ENCODE measurements around the gene C1orf159. TPM values are rescaled to one million over a fixed set of nuclear protein-coding genes. Genes with fewer than 3 reads are reported as not detected.

The C1orf159 gene
- 28.4 to 32.8 TPM (median 31.8 TPM) in 3 replicates for total RNA-seq

DNA sequence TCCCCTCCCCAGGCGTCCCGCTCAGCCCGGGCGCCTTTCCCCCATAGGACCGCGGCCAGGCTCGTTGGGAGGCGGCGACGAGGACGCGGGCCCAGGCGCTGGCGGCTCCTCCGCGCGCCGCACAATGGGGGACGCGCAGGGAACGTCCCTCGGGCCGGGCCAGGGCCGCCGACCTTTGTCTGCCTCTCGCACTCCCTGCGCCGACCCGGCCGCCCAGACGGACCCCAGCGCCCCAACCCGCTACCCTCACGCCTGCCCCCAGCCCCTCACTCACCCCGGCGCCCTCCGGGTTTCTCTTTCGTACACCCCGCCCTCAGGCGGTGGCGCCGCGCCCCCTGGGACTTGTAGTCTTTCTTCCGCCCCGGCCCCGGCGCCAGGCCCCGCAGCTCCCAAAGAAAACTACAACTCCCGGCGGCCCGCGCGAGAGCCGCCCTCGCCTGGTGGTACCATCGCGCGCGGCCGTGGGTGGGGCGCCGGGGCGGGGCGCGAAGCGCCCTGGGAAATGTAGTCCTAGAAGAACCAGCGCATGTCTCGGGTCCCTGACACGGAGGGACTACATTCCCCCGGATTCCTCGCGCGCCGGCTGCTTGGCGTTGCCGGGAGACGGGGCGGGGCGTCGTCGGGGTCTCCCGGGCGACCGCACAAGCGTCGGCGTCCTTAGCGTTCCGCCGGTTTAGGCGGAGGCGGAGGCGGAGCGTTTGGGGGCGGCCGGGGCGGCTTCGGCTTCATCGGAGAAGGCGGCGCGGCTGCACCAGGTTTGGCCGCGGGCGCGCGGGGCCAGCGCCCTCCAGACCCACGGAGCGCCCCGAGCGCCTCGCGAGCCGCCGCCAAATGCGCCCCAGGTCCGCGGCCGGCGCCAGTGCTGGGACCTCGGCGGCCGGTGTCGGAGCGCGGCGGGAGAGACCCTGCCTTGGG lies at the start of gene C1orf159:
TSS of gene C1orf159 (minus strand) at position 304 of the 915 bp plus-strand sequence. CDS start 24,546 bp downstream, outside the sequence.
- DNase-seq (ENCODE audit: low spot score in 2 of 2, unreplicated experiment in 2 of 2) = peak; percentile 99
- H3K9me3 Mint-ChIP-seq = peaks cover 5% of the 10 kb centered on the region
- H3K4me3 Mint-ChIP-seq = peak within 1 kb of the TSS; percentile 78
- peaks cover 36% of the 10 kb centered on the region for H3K27me3 Mint-ChIP-seq (ENCODE audit: low read depth)
- peaks cover 16% of the 10 kb centered on the region for H3K36me3 Mint-ChIP-seq
- peak within 1 kb of the TSS; percentile 96 for H3K27ac Mint-ChIP-seq
- peaks cover 9% of the 10 kb centered on the region for H3K4me1 Mint-ChIP-seq
- TF ChIP-seq, protein P1, sequence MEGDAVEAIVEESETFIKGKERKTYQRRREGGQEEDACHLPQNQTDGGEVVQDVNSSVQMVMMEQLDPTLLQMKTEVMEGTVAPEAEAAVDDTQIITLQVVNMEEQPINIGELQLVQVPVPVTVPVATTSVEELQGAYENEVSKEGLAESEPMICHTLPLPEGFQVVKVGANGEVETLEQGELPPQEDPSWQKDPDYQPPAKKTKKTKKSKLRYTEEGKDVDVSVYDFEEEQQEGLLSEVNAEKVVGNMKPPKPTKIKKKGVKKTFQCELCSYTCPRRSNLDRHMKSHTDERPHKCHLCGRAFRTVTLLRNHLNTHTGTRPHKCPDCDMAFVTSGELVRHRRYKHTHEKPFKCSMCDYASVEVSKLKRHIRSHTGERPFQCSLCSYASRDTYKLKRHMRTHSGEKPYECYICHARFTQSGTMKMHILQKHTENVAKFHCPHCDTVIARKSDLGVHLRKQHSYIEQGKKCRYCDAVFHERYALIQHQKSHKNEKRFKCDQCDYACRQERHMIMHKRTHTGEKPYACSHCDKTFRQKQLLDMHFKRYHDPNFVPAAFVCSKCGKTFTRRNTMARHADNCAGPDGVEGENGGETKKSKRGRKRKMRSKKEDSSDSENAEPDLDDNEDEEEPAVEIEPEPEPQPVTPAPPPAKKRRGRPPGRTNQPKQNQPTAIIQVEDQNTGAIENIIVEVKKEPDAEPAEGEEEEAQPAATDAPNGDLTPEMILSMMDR (IDR thresholded peaks at IDR 0.05; ENCODE audit: unreplicated experiment) = no peak

DNA sequence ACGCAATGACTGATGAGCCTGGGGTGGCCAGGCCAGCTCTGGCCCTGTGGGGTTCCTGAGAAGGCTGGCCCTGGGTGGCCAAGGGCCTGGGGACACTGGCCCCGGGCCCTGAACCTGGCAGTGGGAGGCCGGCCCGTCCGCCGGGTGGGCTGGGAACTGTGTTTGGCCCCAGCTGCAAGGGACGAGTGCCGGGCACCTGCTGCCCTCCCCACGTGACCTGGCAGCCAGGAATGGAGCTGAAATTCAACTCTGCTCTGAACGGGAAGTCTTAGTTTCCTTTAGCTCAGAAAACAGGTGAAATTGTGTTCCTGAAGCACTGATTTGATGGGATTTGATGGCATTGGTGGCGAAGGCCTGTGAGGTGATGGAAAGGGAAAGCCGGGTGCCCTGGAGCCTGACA lies 49.6 kb upstream of the C1orf159 start:
- H3K9me3 Mint-ChIP-seq = no peaks in the 10 kb centered on the region
- H3K36me3 Mint-ChIP-seq = no peaks in the 10 kb centered on the region
- no peak for DNase-seq (ENCODE audit: low spot score in 2 of 2, unreplicated experiment in 2 of 2)
- H3K27ac Mint-ChIP-seq = no peak overlapping the region
- H3K27me3 Mint-ChIP-seq (ENCODE audit: low read depth) = peaks cover 5% of the 10 kb centered on the region
- TF ChIP-seq, protein P1 (IDR thresholded peaks at IDR 0.05; ENCODE audit: unreplicated experiment) = no peak
- peaks cover 20% of the 10 kb centered on the region for H3K4me1 Mint-ChIP-seq
- H3K4me3 Mint-ChIP-seq = peak overlapping the region; percentile 6

DNA sequence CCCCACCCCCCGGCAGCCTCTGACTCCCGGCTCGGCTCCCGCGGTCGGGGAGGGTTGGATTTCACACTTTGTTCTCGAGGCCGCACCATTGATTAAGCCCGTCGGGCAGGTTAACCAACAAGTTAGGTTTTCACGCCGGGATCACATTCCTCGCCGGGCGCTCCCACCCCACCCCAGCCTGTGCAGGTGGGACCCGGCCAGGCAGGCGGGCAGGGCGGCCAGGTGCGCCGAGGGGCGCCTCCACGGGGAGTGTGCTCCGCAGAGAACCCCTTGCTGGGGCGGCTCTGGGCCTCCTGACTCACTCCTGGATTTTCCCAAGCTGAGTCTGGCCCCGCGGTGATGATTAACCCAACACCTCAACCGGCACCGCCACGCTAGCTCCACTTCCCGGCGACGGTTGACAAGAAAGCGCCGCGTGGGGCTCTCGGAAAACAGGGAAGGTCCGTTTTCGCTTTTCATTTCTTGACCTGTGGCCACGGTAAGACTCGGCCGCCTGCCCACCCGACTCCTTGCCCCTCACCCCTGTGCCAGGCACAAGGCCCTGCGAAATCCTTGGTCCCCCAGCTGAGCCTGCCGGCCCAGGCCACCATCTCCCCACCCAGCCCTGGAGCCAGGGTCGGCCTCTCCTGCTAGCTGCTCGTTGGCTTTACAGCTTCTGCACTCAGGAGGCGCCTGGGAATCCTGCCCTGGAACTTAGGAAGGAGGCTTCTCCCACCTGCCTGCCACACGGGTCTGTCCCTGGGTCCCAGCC lies 49.0 kb upstream of the C1orf159 start:
- Mint-ChIP-seq H3K9me3 (no peaks in the 10 kb centered on the region), H3K27ac (no peak overlapping the region), H3K27me3 (ENCODE audit: low read depth) (peaks cover 5% of the 10 kb centered on the region), H3K36me3 (no peaks in the 10 kb centered on the region), H3K4me1 (peaks cover 16% of the 10 kb centered on the region), H3K4me3 (peak overlapping the region; percentile 54)
- TF ChIP-seq, protein P1 (IDR thresholded peaks at IDR 0.05; ENCODE audit: unreplicated experiment) = no peak
- no peak for DNase-seq (ENCODE audit: low spot score in 2 of 2, unreplicated experiment in 2 of 2)

DNA sequence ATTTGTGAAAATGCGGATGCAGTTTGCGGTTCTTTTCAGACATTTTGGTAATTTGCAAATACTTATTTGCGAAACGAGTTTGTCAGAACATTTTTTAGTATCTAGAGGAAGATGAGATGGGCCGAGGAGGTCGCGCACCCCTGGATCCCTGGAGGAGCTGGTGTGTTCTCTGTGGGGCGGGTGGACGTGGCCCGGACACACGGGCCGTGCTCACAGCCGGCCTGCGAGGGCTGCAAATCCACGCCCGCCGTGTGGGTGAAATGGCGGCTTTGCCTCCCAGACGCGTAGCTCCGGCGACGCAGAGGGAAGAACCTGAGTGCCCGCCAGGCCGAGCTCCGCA lies 48.4 kb upstream of the C1orf159 start:
- no peak for DNase-seq (ENCODE audit: low spot score in 2 of 2, unreplicated experiment in 2 of 2)
- Mint-ChIP-seq H3K27ac (peak overlapping the region; percentile 44), H3K4me1 (peaks cover 15% of the 10 kb centered on the region), H3K36me3 (no peaks in the 10 kb centered on the region), H3K9me3 (no peaks in the 10 kb centered on the region), H3K4me3 (peak overlapping the region; percentile 54), H3K27me3 (ENCODE audit: low read depth) (peaks cover 5% of the 10 kb centered on the region)
- TF ChIP-seq, protein P1 (IDR thresholded peaks at IDR 0.05; ENCODE audit: unreplicated experiment) = no peak

DNA sequence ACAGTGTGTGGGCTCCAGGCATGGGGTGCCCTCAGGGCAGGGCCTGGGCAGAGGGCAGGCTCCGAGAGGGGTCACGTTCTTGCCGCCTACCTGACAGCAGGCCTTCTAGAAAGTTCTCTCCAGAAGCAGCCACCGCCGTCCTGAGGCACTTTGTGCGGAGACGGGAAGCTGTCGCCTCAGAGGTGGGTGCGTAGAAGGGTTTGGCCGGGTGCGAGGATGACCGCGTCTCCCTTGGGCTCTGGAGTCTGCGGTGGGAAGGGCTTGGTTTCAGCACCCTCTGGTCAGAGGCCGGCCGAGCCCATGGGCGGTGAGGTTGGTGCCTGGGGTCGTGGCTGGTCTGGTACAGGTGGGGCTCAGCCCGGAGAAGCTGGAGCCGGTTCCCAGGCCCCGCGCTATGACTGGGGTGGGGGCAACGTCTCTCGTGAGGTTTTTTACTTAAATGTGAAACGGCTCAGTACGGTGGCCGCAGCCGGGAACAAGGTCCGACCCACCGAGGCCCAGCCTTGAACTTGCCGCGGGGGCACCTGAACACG lies 47.7 kb upstream of the C1orf159 start:
- Mint-ChIP-seq H3K27ac (peak overlapping the region; percentile 44), H3K4me3 (peak overlapping the region; percentile 54), H3K27me3 (ENCODE audit: low read depth) (peaks cover 5% of the 10 kb centered on the region), H3K9me3 (no peaks in the 10 kb centered on the region), H3K4me1 (peaks cover 18% of the 10 kb centered on the region), H3K36me3 (no peaks in the 10 kb centered on the region)
- TF ChIP-seq, protein P1 (IDR thresholded peaks at IDR 0.05; ENCODE audit: unreplicated experiment) = no peak
- DNase-seq (ENCODE audit: low spot score in 2 of 2, unreplicated experiment in 2 of 2) = no peak
